Measurements from ENCODE around the gene ANKMY2. TPM values are rescaled to one million over a fixed set of nuclear protein-coding genes. Genes with fewer than 3 reads are reported as not detected.

Gene ANKMY2
- total RNA-seq, 2 experiments from 2014 or later: 10.3 to 15.2 TPM

GRCh38 chr7:16583834-16584233 lies 61.7 kb downstream of the ANKMY2 start:
- POLR2A ChIA-PET: interaction anchor here (0.7 kb wide), 1 partner anchor 20 kb away, joined by 3 read pairs; no protein-coding TSS in a partner anchor
- H3K4me2 ChIP-seq (ENCODE audit: low read length): no peak overlapping the region
- no peaks in the 10 kb centered on the region for H3K36me3 ChIP-seq (ENCODE audit: insufficient read depth, low read length)
- intact Hi-C loops (cut with micrococcal nuclease; ENCODE audit: unreplicated experiment): no loop called here
- no peaks in the 10 kb centered on the region for H3K9me2 ChIP-seq (ENCODE audit: insufficient read depth, low read length)
- H4K20me1 ChIP-seq (ENCODE audit: insufficient read depth, low read length): no peaks in the 10 kb centered on the region
- no peak overlapping the region for H2AFZ ChIP-seq (ENCODE audit: low read length)
- BruUV-seq (replicated peaks): no TSS peak
- H3K9me3 ChIP-seq (ENCODE audit: low read length): no peaks in the 10 kb centered on the region
- TF ChIP-seq EZH2phosphoT487 (IDR thresholded peaks at IDR 0.05; ENCODE audit: borderline replicate concordance, low read depth, low read length): no peak
- H3K79me2 ChIP-seq (ENCODE audit: insufficient read depth, low read depth, low read length): no peaks in the 10 kb centered on the region
- no peak overlapping the region for H3K27ac ChIP-seq (ENCODE audit: low read depth, low read length, poor library complexity, severe bottlenecking)
- DNase-seq (ENCODE audit: low spot score): no peak
- CTCF ChIA-PET (ENCODE audit: unreplicated experiment): no interaction called here
- no peaks in the 10 kb centered on the region for H3K4me1 ChIP-seq (ENCODE audit: insufficient read depth, low read length, poor library complexity, severe bottlenecking)
- no peak overlapping the region for H3K4me3 ChIP-seq (ENCODE audit: low read depth, low read length, poor library complexity, severe bottlenecking)

- no peak for TF ChIP-seq CTCF (conservative IDR thresholded peaks at IDR 0.05; ENCODE audit: low read length)
- no peak for TF ChIP-seq EZH2phosphoT487 (IDR thresholded peaks at IDR 0.05; ENCODE audit: borderline replicate concordance, low read depth, low read length)
- H4K20me1 ChIP-seq (ENCODE audit: insufficient read depth, low read length): no peaks in the 10 kb centered on the region
- no peak overlapping the region for H3K4me2 ChIP-seq (ENCODE audit: low read length)
- H3K79me2 ChIP-seq (ENCODE audit: insufficient read depth, low read depth, low read length): no peaks in the 10 kb centered on the region
- no peak overlapping the region for H3K27ac ChIP-seq (ENCODE audit: low read depth, low read length, poor library complexity, severe bottlenecking)
- H3K9me2 ChIP-seq (ENCODE audit: insufficient read depth, low read length): no peaks in the 10 kb centered on the region
- ChIA-PET CTCF (ENCODE audit: unreplicated experiment) (no interaction called here), POLR2A (interaction anchor here (0.8 kb wide), 1 partner anchor 216 kb away, joined by 3 read pairs; no protein-coding TSS in a partner anchor)
- DNase-seq (ENCODE audit: low spot score): no peak
- no TSS peak for BruUV-seq (replicated peaks)
- H3K4me1 ChIP-seq (ENCODE audit: insufficient read depth, low read length, poor library complexity, severe bottlenecking): no peaks in the 10 kb centered on the region
- intact Hi-C loops (cut with micrococcal nuclease; ENCODE audit: unreplicated experiment): no loop called here
- H3K9me3 ChIP-seq (ENCODE audit: low read length): no peaks in the 10 kb centered on the region
- H2AFZ ChIP-seq (ENCODE audit: low read length): no peak overlapping the region
- no peaks in the 10 kb centered on the region for H3K36me3 ChIP-seq (ENCODE audit: insufficient read depth, low read length)
- no peak overlapping the region for H3K4me3 ChIP-seq (ENCODE audit: low read depth, low read length, poor library complexity, severe bottlenecking)
These were observed 64.3 kb downstream of the ANKMY2 start for GRCh38 chr7:16581286-16581685.

- no peak overlapping the region for H3K4me2 ChIP-seq (ENCODE audit: low read length)
- no peak overlapping the region for H2AFZ ChIP-seq (ENCODE audit: low read length)
- BruUV-seq (replicated peaks): no TSS peak
- no peaks in the 10 kb centered on the region for H3K79me2 ChIP-seq (ENCODE audit: insufficient read depth, low read depth, low read length)
- H4K20me1 ChIP-seq (ENCODE audit: insufficient read depth, low read length): no peaks in the 10 kb centered on the region
- H3K27ac ChIP-seq (ENCODE audit: low read depth, low read length, poor library complexity, severe bottlenecking): no peak overlapping the region
- H3K9me2 ChIP-seq (ENCODE audit: insufficient read depth, low read length): no peaks in the 10 kb centered on the region
- POLR2A ChIA-PET: interaction anchor here (1.3 kb wide), 1 partner anchor 14 kb away, joined by 3 read pairs; no protein-coding TSS in a partner anchor
- H3K9me3 ChIP-seq (ENCODE audit: low read length): no peaks in the 10 kb centered on the region
- H3K4me3 ChIP-seq (ENCODE audit: low read depth, low read length, poor library complexity, severe bottlenecking): no peak overlapping the region
- no peaks in the 10 kb centered on the region for H3K36me3 ChIP-seq (ENCODE audit: insufficient read depth, low read length)
- H3K4me1 ChIP-seq (ENCODE audit: insufficient read depth, low read length, poor library complexity, severe bottlenecking): no peaks in the 10 kb centered on the region
- DNase-seq (ENCODE audit: low spot score): no peak
- intact Hi-C loops (cut with micrococcal nuclease; ENCODE audit: unreplicated experiment): no loop called here
- no peak for TF ChIP-seq EZH2phosphoT487 (IDR thresholded peaks at IDR 0.05; ENCODE audit: borderline replicate concordance, low read depth, low read length)
- CTCF ChIA-PET (ENCODE audit: unreplicated experiment): no interaction called here
These were observed 66.3 kb downstream of the ANKMY2 start for GRCh38 chr7:16579216-16579615.

- no peak for DNase-seq (ENCODE audit: low spot score)
- TF ChIP-seq EZH2phosphoT487 (IDR thresholded peaks at IDR 0.05; ENCODE audit: borderline replicate concordance, low read depth, low read length) (no peak), CTCF (conservative IDR thresholded peaks at IDR 0.05; ENCODE audit: low read length) (no peak)
These were observed 73.6 kb downstream of the ANKMY2 start for GRCh38 chr7:16571941-16572340.

More at GRCh38 chr7:16571941-16572340, 73.6 kb downstream of the ANKMY2 start:
- POLR2A ChIA-PET: no interaction called here
- H3K4me3 ChIP-seq (ENCODE audit: low read depth, low read length, poor library complexity, severe bottlenecking): no peak overlapping the region
- CTCF ChIA-PET (ENCODE audit: unreplicated experiment): no interaction called here
- no peaks in the 10 kb centered on the region for H4K20me1 ChIP-seq (ENCODE audit: insufficient read depth, low read length)
- no peaks in the 10 kb centered on the region for H3K79me2 ChIP-seq (ENCODE audit: insufficient read depth, low read depth, low read length)
- BruUV-seq (replicated peaks): no TSS peak
- no peak overlapping the region for H3K27ac ChIP-seq (ENCODE audit: low read depth, low read length, poor library complexity, severe bottlenecking)
- no peaks in the 10 kb centered on the region for H3K4me1 ChIP-seq (ENCODE audit: insufficient read depth, low read length, poor library complexity, severe bottlenecking)
- no peak overlapping the region for H3K4me2 ChIP-seq (ENCODE audit: low read length)
- no peaks in the 10 kb centered on the region for H3K9me3 ChIP-seq (ENCODE audit: low read length)
- no peak overlapping the region for H2AFZ ChIP-seq (ENCODE audit: low read length)
- intact Hi-C loops (cut with micrococcal nuclease; ENCODE audit: unreplicated experiment): no loop called here
- H3K9me2 ChIP-seq (ENCODE audit: insufficient read depth, low read length): no peaks in the 10 kb centered on the region
- no peaks in the 10 kb centered on the region for H3K36me3 ChIP-seq (ENCODE audit: insufficient read depth, low read length)

All from OCI-LY7 (cell line).